Inflammatory macrophage (primary cell): Measurements from ENCODE around the gene KREMEN1.

Experiments used
- DNase-seq, 2 donors: peaks; one replicate each; pipeline ENCODE4 v3.0.0-alpha.2; 2020 to 2022

KREMEN1 gene

DNA sequence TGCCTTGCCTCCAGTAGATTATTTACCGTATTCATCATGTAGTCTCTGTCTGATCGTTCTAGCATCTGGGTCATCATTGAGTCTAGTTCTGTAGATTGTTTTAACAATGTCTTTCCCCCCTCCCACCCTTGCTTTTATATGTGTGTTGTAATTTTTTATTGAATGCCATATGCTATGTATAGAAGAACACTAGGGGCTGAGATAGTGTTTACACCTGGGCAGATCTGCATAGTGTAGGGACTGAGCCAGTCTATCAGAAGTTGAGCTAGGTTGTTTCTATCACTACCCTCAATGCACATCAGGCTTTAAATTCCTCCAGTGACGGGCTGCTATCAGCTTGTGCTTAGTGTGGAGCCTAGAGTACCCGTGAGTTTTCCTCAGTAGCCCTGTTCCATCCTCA, 61.6 kb downstream of the KREMEN1 start:
- no peak for DNase-seq

GRCh38 chr22:29136782-29137700, 64.2 kb downstream of the KREMEN1 start:
- DNase-seq: no peak

DNA sequence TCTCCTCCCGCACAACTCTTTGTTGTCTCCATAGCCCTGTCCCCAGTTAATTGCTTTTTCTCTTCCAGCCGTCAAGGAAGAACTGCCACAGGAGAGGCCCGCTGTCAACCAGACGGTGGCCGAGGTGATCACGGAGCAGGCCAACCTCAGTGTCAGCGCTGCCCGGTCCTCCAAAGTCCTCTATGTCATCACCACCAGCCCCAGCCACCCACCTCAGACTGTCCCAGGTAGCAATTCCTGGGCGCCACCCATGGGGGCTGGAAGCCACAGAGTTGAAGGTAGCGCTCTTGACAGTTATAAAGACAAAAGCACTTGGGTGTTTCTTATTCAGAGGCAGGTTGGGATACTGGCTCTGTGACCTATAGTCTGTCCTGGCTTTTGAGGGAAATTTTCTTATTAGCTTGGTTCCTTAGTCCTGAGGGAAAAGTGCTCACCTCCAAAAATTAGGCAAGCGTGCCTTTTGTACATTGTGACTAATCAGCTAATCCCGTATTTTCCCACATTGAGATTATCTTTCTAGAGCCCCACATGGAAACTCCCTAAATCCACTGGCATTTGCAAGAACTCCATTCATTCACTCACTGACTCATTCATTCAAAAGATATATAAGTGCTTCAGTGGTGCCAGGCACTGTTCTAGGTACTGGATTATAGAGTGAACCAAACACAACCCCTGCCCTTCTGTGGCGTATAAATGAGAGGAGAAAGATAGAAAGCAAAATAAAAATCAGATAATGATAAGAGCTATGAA, 65.9 kb downstream of the KREMEN1 start:
- no peak for DNase-seq

DNA sequence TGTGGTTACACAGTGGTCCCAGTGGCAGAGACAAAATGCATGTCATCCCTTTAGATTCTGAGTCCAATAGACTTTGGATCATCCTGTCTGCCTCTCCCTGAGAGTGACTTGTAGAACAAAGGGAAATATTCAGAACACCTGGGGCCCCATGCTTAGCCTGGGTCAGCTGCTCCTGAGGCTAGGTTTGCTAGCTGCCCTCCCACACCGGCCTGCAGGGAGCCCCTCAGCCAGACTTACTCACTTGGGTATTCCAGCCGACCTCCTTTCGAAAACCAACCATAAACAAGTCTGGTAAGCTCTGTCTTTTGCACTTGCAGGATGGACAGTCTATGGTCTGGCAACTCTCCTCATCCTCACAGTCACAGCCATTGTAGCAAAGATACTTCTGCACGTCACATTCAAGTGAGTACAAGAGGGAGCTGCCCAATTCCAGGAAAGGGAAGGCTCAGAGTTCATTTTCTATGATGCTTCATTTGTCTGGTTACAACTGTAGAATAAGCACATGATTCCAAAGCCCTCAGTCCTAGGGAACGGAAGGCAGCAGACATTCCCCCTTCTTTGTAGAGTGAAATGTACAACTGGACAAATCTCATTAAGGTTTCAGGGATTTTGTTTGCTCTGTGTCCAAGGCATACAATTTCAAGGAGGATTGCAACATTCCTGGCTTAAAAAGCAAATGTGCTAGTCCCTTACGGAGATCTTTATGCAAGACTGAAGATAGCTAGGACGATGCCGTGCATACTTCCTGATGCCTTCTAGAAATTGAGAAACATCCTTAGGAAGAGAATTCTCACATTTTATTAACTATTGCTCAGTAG, 67.3 kb downstream of the KREMEN1 start:
- DNase-seq: peak in 1 of 2 donors; percentile 30

GRCh38 chr22:29141078-29141688, 68.3 kb downstream of the KREMEN1 start:
- no peak for DNase-seq

GRCh38 chr22:29142116-29142515, 69.3 kb downstream of the KREMEN1 start:
- no peak for DNase-seq

DNA sequence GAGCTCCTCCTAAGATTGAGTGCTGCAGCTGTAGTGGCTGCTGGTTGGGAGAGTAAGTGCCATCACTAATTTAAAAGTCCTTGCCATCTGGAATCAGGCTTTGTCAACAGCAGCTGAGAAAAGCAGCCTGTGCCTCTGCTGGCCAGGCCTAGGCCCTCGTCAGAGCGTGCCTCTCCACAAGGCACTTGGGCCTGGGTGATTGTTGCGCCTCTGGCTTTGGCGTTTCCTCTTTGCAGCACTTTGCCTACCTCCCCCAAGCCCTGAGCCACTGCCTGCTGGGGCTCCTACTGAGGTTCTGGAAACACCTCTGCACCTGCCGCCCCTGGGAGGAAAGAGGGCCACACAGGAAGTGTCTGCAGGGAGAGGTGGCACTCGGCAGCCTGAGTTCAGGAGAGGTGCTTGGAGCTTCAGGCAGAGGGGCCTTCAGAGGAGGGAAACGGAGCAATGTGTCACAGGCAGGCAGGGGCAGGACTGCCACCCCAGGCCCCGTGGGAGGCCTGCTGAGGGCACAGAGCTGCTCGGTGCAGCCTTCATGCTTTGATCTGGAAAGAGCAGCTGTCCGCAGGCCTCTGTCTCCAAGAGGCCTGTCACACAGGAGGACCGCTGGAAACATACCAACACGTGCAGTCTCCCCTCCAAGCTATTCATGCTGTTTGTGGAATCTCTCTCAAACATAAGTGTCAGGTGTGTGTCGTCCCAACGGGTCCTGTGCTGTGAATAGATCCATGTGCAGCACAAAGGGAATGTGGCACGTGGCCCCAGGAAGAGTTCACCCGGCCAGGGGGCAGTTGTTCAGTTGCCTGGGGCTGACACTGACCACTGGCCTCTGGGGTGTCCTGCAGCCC, 71.3 kb downstream of the KREMEN1 start:
- no peak for DNase-seq

GRCh38 chr22:29144786-29145160, 71.9 kb downstream of the KREMEN1 start:
- DNase-seq: no peak

- peak in 1 of 2 donors; percentile 52 for DNase-seq
Observed at GRCh38 chr22:29145321-29146072, 72.7 kb downstream of the KREMEN1 start.

DNA sequence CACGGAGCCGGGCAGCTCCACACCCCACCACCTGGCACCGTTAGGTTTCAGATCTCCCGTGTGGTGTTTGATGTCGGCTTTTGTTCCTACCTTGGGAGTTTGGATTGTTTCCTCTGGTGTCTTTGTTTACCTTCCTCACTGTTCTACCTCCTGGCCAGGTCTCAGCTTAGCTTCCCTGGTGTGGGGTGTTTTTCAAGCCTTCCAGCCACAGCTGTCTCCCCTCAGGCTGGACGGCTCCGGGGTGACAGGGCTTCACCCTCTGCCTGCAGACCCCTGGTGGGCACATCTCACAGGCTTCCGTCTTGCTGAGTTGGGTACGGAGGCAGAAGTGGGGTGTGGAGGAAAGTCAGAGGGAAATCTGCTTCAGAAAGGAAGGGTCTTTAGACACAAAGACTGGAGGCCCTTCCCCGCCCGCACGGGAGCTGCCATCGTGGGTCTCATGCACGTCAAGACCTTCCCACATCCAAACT, 73.3 kb downstream of the KREMEN1 start:
- DNase-seq: no peak

DNA sequence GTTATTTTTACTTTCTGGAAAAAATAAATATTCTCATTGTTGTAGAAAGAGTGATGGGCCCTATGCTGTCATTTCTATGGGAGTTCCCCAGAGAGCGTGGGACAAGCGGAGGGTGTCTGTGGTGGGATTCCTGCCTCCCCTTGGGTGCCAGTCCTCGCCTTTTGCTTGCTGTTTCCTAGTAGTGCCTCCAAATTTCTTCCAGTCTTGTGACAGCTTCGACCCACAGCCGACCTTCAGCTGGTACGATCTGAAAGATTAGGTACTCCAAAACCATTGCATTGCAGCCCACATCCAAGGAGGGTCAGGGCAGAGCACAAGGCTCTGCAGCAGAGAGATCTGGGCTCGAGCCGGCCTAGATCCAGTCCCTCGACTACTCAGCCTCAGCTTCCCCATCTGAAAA, 73.9 kb downstream of the KREMEN1 start:
- no peak for DNase-seq

GRCh38 chr22:29147331-29147899, 74.6 kb downstream of the KREMEN1 start:
- DNase-seq: no peak

DNA sequence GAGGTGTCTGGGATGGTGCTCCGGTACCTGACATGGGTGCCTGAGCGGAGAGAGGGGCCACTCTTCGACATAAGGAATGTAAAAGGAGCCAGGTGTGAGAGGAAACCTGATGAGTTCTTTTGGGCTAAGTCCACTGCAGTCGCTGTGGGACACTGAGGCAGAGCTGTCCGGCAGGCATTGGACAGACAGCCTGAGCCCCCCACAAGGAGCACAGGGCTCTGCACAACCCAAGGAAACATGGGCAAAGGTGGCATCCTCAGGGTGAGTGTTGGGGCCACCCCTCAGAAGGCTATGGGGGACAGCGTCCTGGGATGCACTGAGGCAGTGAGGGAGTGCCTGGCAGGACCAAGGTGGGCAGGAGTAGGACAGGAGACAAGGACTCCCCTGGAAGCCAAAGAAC, 75.2 kb downstream of the KREMEN1 start:
- DNase-seq: no peak

DNA sequence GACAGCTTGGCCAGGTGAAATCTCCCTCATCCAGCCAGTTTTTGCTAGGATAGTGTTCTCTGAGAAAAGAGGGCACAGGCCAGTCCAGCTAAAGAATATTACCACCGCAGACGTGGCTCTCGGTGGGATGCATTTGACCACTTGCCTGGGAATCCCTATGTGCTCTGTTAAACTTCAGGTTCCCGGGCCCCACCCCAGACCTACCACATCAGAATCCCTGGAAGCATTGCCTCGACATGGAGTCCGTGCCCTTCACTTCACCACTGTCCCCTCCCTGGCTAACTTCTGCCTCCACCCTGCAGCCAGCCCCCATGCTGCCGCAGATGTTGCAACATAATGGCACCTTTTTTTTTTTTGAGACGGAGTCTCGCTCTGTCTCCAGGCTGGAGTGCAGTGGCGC, 76.0 kb downstream of the KREMEN1 start:
- no peak for DNase-seq

DNA sequence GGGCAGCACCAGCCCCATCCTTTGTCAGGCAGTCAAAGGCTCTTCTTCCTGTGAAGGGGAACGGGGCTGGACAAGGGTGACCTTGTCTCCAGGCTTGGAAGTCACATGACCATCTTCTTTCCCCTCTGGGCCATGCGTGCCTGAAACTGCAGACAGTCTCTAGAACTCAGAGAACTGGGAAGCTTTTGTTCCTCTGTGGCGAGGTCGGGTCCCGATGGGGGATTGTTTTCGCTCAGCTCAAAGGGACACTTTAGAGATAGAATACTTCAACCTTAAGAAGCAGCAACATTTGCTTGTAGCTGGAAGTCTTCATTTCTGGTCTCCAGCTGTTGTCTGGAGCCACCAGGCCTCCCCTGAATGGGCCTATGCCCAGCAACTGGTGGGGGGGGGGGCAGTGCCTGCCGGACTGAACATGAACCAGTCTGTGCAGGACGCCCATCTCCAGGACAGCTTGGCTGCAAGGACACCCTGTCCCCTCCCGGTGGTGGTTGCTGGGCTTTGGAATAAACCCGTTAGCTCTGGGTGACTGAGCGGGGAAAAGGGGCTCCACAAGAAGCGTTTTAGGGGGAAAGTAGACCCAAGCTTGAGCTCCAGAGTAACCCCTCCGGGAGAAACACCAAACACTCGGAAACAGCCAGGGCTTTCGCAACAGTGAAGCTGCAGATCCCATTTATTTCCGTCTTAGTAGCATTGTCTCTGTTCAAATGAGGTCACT, 77.2 kb downstream of the KREMEN1 start:
- DNase-seq: no peak

DNA sequence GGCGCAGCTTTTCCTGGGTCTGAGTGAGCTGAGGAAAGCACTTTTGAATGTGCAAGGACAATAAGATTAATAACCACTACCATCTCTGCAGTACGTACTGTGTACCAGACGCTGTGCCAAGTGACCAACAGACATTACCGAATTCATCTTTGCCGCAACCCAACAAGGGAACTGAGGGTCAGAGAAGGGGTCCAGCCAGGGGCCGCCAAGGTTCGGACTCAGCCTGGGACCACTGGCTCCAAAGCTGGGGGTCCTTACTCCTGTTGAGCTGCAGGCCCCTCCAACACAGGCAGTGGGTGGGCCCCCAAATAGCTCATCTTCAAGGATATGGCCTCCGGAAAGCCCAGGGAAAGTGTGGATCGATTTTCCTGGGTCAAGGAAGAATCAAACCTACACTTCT, 77.9 kb downstream of the KREMEN1 start:
- no peak for DNase-seq

GRCh38 chr22:29151316-29151715, 78.5 kb downstream of the KREMEN1 start:
- DNase-seq: no peak

- DNase-seq: peak; percentile 55 to 57
Observed at GRCh38 chr22:29152045-29152953, 79.5 kb downstream of the KREMEN1 start.
